Measurements from ENCODE around the gene CPLX1.
"Not testable (repeated sequence)": the region's sequence is repeated elsewhere in the genome, so short reads cannot be mapped to it uniquely, and the experiment has no call there.

The CPLX1 gene

DNA sequence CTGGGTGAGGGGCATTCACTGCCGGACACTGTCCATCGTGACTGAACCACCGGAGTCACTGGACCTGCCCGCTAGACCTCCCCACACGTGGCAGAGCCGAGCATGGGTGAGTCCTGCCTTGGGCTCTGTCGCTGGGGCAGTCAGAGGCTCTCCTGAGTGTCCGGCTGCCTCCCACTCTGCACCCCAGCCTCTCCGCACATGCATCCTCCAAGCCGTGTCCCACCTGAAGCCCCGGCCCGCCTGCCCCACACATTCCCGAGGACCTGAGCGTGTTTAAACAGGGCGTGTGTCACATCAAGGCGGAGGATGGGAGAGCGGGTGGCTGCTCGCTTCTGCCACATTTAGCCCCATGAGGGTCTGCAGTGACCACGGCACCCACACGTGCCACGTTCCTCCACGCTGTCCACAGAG is 4.7 kb downstream of the CPLX1 start:
- in situ Hi-C loops (cut with MboI; ENCODE audit: low sequenced_read_pairs) = no loop called here

DNA sequence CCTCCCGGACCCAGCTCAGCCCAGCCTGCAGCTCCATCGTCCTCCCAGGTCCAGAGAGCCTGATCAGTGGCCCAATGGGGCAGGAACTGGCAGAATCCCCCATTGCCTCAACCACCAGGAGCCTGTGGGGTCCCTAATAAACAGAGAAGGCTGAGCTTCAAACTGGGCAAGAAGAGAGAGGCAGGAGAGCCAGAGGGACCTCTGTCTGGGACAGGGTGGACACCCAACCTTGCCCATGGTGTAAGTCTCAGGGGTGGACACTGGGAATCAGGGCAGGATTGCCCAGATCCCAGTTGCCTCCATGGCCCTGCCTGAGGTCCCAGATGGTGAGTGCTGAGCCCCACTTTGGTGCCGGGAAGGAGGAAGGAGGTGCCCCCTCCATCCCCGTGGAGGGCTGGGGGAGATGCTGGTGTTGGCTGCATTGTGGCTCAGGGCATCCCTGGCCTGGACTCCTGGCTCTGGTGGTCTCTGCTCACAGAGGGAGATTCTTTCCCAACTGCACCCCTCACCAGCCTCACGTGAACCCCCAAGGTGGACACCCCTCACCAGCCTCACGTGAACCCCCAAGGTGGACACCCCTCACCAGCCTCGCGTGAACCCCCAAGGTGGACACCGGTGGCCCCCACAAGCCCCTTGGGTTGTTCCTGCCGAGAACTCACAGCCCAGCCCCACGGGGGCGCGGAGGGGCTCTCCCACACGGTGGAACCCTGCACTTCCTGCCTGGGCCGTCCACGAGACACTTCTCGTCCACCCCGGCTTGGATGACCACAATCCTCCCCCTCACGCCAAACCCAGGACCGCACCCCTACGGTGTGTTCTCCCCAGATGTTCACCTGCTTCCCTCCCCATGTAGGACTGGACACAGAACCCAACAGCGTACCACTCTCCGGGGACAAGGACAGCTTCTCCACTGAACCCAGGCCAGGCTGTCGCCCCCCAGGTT is 5.4 kb downstream of the CPLX1 start:
- in situ Hi-C loops (cut with MboI; ENCODE audit: low sequenced_read_pairs) = no loop called here

GRCh38 chr4:819401-820229 is 6.3 kb downstream of the CPLX1 start:
- in situ Hi-C loops (cut with MboI; ENCODE audit: low sequenced_read_pairs) = no loop called here

DNA sequence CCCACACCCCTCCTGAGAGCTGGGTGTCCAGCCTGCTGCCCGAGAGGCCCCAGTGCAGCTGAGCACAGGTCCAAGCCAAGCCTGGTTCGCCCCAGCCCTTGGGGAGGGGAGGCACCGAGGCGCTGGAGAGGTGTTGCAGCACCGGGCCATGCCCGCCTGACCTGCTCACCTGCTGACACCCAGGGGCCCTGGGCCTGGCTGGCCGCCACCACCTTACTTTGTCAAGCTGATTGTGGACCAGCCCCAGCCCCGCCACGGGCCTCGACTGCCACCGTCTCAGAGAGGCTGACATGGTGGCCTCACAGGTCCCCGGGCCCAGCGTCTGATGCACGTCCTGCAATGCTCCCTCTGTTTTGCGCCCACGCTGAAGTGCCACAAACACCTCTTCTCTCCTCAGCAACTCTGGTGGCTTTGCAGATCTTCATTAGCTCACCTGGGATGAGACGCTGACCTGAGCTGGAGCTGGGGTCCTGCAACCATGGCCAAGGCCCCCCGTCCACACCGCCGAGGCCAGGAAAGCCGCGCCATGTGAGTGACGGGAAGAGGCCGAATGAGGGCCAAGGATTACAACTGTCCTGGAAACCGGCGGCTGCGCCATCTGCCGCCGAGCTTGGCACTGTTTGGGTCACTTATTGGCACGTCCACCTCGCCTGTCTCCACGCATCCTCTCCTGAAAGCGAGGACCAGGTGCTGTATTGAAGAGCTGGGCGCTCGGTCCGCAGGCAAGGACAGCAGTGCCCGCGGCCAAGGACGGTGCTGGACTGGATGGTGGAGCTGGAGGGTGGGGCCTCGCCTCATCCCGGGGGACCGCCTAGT is 7.6 kb downstream of the CPLX1 start:
- in situ Hi-C loops (cut with MboI; ENCODE audit: low sequenced_read_pairs) = no loop called here

- in situ Hi-C loops (cut with MboI; ENCODE audit: low sequenced_read_pairs) = no loop called here
Measured at GRCh38 chr4:815464-816146, 10.3 kb downstream of the CPLX1 start.

DNA sequence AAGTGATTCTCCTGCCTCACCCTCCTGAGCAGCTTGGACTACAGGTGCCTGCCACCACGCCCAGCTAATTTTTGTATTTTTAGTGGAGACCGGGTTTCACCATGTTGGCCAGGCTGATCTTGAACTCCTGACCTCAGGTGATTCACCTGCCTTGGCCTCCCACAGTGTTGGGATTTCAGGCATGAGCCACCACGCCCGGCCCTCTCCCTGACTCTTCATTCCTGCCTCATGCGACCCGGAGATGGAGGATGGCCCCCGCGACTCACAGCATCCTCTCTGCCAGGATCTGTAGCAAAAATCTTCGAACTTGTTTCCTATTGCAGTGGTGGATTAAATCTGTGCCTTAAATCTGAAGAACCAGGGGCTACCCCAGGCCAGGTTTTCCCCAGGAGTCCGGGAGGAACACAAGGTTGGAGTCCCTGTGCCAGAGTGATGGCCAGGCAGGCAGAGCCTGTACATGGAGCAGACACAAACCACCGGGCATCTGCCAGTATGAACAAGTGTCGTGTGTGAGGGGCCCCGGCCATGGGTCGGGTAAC is 11.5 kb downstream of the CPLX1 start:
- in situ Hi-C loops (cut with MboI; ENCODE audit: low sequenced_read_pairs) = no loop called here

- in situ Hi-C loops (cut with MboI; ENCODE audit: low sequenced_read_pairs) = no loop called here
Measured at GRCh38 chr4:813900-814299, 12.0 kb downstream of the CPLX1 start.

DNA sequence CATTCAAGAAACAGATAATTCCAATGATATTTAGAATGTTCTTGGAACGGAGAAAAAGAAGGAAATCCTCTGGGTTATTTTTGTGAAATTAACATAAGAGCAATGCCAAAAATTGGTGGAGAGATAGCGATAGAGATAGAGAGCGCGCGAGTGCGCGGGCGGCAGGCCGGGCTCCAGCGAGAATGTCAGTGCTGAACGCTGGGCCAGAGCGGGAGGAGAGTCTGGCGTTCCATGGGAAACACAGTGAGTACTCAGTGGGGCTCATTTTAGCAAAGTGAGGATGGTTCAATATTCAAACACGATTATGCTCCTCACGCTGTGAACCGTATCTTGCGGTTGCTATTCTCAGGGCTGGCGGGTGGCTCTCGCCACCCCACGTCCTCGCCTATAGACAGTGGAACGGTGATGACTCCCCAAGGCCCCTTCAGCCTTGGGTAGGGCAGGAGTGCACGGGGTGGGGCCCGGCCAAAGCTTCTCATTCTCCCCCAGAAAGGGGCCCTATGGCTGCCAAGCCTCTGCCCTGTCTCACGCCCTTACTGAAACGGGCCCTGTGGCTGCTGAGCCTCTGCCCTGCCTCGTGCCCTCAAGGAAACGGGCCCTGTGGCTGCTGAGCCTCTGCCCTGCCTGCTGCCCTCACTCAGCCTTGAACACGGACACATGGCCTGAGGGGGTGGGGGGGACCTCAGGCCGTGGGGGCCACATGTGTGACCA is 16.9 kb downstream of the CPLX1 start:
- in situ Hi-C loops (cut with MboI; ENCODE audit: low sequenced_read_pairs) = no loop called here

DNA sequence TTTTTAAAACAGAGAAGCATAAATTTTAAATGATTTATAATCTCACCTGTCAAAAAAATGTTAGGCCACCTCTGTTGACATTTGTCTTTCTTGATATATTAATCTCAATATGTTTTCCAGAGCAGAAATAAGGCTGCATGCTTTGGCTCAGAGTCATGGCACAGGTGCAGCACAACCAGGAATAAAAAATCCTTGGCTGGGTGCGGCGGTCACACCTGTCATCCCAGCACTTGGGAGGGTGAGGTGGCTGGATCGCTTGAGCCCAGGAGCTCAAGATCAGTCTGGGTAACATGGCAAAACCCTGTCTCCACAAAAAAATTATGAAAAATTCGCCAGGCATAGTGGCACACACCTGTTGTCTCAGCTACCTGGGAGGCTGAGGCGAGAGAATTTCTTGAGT is 18.1 kb downstream of the CPLX1 start:
- in situ Hi-C loops (cut with MboI; ENCODE audit: low sequenced_read_pairs) = no loop called here

DNA sequence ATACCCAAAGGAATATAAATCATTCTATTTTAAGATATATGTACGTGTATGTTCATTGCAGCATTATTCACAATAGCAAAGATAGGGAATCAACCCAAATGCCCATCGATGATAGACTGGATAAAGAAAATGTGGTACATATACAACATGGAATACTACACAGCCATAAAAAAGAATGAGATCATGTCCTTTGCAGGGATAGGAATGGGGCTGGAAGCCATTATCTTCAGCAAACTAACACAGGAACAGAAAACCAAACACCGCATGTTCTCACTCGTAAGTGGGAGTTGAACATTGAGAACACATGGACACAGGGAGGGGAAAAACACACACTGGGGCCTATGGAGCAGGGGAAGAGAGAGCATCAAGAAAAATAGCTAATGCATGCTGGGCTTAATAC is 18.9 kb downstream of the CPLX1 start:
- in situ Hi-C loops (cut with MboI; ENCODE audit: low sequenced_read_pairs) = not testable (repeated sequence)

DNA sequence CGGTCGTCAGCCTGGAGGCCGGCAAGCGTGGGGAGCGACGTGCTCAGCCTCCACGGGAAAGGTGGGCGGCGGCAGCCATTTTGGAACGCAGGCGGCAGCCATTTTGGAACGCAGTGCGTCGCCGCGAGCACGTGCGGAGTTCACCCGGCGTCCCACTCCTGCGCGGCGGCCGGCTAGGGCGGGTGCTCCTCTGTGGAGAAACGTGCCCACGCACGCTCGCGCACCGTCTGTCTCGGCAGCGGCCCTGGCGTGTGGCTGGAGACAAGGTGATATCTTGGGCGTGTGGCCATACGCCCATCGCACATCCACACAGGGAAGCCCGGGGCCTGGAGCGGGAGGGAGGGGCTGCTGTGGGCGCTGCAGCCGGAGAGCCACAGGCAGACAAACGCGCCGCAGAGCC is 21.1 kb downstream of the CPLX1 start:
- in situ Hi-C loops (cut with MboI; ENCODE audit: low sequenced_read_pairs) = no loop called here

DNA sequence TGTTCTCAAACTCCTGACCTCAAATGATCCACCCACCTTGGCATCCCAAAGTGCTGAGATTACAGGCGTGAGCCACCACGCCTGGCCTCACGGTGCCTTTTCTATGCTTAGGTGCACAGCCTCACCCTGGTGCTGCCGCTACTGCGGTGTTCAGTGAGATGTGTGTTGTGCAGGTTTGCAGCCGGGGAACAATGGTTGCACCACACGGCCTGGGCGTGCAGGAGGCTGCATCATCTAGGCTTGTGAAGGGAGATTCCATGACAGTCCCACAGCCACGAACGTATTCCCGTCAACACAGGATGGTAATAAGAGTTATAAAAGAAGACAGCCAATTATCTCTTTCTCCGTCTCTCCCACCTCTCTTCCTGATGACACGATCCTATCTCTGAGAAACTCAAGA is 22.0 kb downstream of the CPLX1 start:
- in situ Hi-C loops (cut with MboI; ENCODE audit: low sequenced_read_pairs) = no loop called here

DNA sequence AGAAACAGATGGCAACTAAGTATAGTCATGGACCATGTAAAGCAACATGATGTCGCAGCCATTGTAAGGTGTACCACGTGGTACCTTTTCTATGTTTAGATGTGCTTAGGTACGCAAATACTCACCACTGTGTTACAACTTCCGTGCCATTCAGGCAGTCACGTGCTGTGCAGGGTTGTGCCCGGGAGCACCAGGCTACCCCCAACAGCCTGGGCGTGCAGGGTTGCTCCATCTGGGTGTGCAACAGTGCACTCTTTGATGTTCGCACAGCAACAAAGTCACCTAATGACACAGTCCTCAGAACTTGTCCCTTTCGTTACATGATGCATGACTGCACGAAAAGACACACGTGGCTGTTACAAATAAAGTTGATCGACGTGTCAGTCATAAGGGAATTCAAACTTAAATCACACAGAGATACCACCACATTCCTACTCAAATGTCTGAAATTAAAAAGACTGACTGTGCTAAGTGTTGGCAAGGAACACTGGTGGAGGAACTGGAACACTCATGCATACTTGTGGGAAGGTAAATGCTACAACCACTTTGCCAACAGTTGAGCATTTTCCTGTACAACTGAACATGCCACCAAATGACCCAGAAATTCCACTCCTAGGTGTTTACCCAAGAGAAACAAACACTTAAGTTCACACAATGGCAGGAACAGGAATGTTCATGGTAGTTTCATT is 24.3 kb downstream of the CPLX1 start:
- in situ Hi-C loops (cut with MboI; ENCODE audit: low sequenced_read_pairs) = no loop called here

- in situ Hi-C loops (cut with MboI; ENCODE audit: low sequenced_read_pairs) = no loop called here
Measured at GRCh38 chr4:797066-797465, 28.9 kb downstream of the CPLX1 start.

- in situ Hi-C loops (cut with MboI; ENCODE audit: low sequenced_read_pairs) = no loop called here
Measured at GRCh38 chr4:796206-796605, 29.7 kb downstream of the CPLX1 start.

DNA sequence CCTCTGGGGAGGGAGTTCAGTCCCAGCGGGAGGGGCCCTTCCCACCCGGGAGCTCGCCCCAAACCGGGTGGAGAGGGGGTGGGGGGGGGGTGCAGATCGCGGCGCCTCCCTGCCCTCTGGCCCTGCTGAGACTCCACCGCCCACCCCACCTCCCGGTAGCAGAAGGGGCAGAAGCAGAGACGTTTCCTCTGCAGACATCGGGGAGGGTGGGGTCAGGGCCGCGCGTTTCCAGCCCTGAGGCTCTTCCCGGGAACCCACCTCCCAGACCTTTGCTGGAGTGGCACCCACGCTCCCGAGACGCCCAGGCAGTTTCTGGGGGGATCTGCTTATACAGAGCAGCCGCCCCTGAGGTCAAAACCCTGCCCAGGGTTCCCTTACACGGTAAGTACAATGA is 30.2 kb downstream of the CPLX1 start:
- in situ Hi-C loops (cut with MboI; ENCODE audit: low sequenced_read_pairs) = no loop called here

DNA sequence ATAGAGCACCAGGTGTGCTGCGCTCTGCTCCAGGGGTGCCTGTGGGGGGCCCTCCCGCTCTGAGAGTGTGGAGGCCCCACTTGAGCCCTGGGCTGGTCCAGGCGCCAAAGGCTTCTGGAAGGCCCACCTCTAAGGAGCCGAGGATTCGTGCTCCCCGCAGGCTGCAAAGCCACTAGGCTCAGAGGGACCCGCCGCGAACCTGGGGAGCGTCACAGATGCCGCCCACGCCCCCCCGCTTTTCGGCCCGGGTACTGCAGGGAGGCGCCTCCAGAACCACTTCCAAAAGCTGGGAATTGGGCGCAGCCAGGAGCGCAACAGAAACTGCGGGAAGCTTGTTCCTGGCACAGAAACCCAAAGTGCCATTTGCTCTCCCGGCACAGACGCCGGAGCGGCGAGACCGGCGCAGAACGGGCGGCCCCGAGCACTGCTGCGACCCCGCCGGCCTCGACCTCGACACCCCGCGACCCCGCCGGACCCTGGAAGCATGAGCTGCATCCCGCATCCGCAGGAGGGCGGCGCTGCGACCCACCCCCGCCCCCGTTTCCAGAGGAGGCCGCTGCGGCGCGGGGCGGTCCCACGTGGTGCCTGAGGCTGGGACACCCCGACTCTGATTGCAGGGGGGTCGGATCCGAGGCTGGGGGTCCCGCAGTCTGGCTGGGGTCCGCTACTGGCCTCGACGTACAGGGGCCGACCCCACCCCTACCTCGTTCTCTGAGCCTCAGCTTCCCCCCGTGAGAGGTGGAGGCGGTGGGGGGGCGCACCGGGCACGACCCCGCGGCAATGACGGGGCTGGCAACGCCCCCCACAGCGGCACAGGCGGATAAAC is 30.8 kb downstream of the CPLX1 start:
- in situ Hi-C loops (cut with MboI; ENCODE audit: low sequenced_read_pairs) = no loop called here

DNA sequence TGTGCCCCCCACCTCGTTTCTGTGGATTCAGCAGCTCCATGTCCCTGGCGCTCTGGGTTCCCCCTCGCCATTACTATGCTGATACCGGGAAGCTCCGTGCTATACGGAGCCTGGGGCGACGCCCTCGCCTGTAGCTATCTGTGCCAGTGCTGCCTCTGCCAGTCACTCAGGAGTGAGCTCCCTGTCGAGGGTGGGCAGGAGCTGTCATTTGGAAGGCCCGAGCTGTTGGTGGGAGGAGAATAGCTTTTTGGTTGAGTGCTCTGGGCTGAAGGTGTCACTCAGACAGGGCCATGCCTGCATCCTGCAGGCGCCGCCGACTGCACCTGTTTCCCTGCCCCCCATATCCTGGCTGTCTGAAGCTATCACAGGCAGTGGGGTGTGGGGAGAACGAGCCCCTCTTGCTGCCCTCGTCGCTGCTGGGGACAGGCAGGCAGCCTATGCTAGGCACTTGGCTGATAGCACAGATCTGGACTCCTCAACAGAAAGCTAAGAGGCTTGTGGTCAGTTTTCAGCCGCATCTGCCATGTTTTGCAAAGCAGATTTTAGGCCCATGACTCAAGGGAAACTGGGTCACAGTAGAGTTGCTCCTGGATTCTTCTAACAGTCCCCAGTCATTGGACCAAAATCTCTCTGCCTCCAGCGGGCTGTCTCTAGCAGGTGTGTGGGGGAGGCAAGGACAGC is 31.8 kb downstream of the CPLX1 start:
- in situ Hi-C loops (cut with MboI; ENCODE audit: low sequenced_read_pairs) = no loop called here
